ENCODE data around the gene CERK. TPM values are rescaled to one million over a fixed set of nuclear protein-coding genes. Genes with fewer than 3 reads are reported as not detected.

Gene CERK
- total and polyA plus RNA-seq, 2 of the 8 experiments (the other 6 are each of a cell fraction or from before 2014, with no cell fraction given), result 26.6 to 59.0 TPM

DNA sequence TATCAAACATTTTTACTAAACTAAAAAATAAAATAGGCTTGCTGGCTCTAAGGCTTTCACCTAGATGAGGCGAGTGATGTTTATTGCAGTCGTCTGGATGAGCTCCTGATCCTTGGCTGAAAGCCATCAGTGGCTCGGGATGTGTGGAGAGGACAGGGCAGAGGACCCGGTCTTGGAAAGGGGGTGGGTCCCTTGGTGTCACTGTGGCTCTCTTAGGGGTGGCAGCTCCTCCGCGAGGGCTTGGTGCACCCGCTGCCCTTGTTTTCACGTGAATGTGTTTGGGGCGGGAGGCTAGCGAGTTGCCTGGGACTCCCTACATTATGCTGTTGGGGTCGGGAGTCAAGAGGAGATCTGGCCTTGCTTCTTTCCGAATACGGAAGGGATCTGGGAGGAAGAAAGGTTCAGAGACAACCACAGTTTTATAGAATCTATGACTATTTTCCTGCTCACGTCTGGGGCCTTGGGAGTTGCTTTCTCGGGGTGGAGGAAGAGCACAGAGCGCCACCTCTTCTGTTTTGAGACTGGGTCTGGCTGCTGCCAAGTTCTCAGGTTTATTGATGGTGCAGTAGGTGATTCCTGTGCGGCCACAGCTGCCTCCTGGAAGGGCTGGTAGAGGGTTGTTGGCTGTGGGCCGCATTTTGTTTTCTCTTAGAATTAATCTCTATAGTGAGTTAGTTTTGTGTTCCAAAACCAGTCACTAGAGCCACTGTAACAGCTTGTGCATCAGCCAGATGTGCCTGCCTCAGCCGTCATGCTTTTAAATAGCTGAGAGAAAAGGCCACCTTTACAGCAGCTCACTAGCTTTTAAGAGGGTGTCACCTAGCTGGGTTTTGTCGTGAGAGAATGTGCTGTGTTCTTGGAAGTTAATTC is 37.2 kb upstream of the CERK start (continued):
- TF ChIP-seq, protein P1, sequence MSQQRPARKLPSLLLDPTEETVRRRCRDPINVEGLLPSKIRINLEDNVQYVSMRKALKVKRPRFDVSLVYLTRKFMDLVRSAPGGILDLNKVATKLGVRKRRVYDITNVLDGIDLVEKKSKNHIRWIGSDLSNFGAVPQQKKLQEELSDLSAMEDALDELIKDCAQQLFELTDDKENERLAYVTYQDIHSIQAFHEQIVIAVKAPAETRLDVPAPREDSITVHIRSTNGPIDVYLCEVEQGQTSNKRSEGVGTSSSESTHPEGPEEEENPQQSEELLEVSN (IDR thresholded peaks at IDR 0.05), result no peak
- TF ChIP-seq JUND (IDR thresholded peaks at IDR 0.05; ENCODE audit: low read length), result no peak
- no peak for TF ChIP-seq KDM4A (IDR thresholded peaks at IDR 0.05; ENCODE audit: low read depth, low read length, severe bottlenecking)
- TF ChIP-seq, protein P2, sequence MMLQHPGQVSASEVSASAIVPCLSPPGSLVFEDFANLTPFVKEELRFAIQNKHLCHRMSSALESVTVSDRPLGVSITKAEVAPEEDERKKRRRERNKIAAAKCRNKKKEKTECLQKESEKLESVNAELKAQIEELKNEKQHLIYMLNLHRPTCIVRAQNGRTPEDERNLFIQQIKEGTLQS (IDR thresholded peaks at IDR 0.05; ENCODE audit: insufficient read depth, low read depth, low read length), result no peak
- no peak for TF ChIP-seq SRF (IDR thresholded peaks at IDR 0.05; ENCODE audit: low read depth, low read length)

Measured in H1 (cell line).